Stimulated activated CD8-positive, alpha-beta memory T cell treated with anti-CD3 and anti-CD28 coated beads, Interleukin-4, amount 100 ng/mL, for 1 hour (primary cell): Measurements from ENCODE around the gene SERPINE3.

ENCODE experiments used
- DNase-seq, 2 donors: peaks; one replicate each; pipeline ENCODE4 v3.0.0-alpha.2; 2020; ENCODE audit warnings: low read depth in 2 of 2, low spot score in 1 of 2

Gene SERPINE3

DNA sequence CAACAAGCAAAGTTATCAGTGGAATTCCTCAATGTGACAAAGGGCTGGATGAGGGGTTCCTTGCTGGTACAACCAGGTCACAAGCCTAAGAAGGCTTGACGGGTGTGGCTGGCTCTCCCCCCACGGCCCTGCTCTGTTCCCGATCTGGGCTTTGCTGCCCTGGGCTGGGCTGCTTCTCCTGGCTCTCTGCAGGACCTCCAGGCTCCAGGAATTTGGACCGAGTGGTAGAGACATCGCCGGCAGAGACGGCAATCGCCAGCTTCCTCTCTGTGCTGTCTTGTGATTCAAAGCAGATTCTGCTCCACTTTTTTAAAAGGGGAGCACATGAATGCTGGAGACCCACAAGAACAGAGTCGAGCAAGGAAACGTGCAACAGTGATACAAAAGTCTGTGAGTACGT, at the start of gene SERPINE3:
Gene SERPINE3 (plus strand): TSS at position 338 of the 400 bp plus-strand sequence. CDS start 1,401 bp downstream, outside the sequence.
- no peak for DNase-seq

DNA sequence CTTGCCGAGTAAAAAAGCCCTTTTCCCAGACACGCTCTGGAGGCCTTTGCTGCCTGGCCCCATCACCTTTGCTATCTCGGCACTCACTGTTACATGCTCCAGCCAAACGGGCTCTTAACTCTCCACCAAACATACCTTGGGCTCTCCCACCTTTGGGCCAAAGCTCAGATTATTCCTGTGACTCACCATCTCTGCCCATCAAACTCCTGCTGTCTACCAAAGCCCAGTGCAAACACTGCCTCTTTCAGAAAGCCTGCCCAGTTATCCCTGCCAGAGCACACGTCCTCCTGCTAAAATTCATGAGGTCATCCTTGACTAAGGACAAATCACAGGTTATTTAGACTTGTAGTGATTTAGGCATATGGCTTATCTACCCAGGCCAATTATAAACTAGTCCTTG, 48.1 kb upstream of the SERPINE3 start:
- DNase-seq: no peak

DNA sequence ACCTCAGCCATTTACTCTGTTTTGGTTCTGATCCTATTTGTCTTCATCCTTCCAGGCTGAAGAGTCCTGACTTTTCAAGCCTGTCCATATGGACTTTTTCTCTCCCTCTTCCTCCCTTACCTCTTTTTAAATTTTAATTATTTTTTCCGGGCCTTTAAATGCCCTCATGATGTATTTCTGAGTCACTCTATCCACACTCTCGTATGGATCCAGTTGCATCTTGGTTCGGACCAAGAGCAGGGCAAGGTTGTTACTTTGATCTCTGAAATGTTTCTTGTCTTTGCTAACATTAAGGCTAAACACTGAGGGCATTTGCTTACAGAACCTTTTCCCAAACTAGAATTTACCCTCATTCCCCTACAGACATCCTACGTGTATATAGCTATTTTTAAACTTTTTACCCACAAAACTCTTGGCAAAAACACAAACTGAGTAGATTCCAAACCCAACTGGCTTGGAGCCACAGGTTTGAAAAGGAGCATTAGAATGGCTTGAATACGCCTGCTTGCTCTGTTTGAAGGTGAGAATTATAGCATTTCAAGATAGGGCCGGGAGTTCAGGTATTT, 47.4 kb upstream of the SERPINE3 start:
- DNase-seq: no peak

DNA sequence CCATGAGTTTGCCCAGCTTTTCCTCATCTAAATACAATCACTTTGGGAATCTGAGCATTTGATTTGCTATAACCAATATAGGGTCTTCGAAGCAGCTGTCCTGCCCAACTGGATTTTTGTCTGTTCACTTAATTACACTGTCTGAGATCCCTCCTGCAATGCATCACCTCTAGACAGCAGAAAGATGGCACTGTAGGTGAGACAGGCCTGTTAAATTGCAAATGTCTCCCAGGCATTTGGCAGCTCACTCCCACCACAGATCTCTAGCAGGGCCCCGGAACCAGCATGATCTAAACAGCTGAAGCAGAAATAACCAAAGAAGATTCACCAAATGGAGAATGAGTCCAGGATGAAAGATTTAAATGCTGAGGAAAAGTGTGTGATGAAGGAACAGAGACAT, 41.9 kb upstream of the SERPINE3 start:
- no peak for DNase-seq

DNA sequence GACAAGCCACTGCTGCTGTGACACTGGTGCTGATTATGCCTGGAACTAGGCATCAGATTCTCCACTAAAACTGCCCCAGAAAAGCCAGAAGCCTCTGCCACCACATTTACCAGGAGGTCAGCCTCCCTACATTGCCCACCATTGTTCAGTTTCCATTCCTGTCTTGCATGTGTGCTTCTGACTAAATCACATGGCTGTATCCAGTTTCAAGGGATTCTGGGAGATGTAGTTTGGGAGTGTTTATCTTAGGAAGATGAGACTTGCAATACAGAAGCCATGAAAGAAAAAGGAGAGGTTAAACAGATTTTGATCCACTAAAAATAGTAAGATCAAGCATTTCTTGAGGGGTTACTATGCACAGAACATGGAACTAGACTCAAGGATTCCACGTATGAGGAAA, 40.7 kb upstream of the SERPINE3 start:
- no peak for DNase-seq

DNA sequence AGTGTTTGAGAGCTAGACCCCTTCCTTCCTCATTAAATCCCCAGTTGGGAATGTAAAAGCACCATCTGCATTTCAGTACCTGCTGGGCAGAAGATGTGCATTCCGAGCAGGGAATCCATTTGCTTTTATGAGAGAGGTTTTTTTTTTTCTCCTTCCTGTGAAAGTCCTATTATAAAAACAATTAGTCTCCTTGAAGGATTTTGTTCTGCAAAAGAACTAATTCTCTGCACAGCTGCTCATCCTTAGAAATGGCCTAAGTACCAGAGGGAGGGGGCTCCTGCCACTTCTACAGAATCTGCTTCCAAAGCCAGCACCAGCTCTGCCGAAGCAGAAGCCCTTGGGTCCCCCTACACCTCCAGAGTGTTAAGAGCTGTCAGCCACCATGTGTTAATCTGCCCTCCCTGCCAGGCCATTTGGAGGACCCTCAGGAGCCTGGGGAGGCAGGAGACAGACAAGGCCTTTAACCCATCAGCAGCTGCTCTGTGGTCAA, 36.4 kb upstream of the SERPINE3 start:
- DNase-seq: no peak

DNA sequence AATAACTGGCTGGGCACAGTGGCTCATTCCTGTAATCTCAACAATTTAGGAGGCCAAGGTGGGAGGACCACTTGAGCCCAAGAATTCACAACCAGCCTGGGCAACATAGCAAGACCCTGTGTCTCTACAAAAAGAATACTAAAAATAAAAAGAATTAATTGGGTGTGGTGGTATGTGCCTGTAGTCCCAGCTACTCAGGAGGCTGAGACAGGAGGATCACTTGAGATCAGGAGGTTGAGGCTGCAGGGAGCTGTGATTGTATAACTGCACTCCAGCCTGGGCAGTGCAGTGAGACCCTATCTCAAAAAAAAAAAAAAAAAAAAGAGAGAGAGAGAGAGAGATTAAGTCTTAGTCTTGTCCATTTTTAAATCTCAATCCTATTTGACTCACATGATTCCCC, 35.6 kb upstream of the SERPINE3 start:
- DNase-seq: no peak

DNA sequence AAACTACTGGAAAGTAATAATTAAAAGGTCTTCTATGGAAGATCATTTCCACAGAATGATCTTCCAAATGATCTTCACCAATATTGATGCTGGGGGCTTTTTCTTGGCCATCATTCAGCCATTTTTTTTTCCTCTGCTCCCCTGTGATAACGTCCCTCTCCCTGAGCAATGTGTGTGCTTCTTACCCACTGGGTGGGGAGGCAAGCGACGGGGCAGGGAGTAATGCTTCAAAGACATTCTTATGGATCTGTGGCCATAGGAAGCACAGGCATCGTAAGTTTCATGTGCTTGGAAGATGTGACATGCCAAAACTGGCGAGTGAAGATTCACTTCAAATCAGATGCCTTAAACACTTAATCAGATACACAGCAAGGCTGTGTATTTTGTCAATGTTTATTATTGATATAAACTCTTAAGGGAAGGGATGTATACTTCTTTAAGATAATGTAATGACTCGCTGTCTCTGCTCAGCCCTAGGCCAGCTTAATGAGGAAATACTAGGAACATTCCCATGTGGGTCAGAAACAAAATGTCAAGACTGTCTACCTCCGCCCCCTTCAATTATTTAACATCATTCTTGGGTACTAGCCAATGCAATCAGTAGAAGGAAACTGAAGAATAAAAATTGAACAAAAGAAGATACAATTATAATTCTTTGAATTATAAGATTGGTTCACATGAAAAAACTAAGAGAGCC, 34.1 kb upstream of the SERPINE3 start:
- no peak for DNase-seq

DNA sequence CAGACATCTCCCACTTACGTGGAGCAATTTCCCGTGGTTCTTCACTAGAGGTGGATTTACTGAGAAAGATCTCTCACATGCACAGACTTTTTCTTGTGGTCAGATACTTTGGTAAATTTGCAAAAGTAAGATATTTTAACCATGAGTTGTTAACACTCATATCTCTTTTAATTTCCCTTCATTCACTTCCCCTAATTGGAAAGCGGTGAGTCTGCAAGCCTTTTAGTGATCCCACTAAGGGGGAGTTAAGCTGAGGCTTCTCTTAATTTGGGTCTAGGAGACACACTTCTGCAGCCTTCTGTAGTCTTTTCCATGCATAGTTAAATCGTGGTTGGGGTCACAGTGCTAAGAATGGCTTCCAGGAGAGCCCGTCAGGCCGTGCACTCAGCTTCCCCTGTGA, 30.7 kb upstream of the SERPINE3 start:
- no peak for DNase-seq

DNA sequence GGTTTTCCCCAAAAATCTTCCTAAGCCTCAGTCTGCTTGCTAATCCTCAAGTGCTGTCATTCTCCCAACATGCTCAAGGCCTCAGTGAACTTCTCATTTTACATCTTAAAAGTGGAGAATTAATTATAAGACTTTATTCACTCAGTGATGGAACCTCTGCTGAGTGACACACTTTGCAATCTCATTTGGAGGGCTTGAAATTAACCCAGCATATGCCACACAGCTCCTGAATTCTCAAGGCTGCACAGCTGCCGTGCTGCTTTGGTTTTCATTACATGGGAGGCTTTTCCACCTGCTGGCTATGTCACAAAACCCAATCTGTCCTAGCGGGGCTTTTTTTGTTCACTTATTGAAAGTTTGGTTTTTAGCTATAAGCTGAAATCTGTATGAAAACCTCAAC, 28.3 kb upstream of the SERPINE3 start:
- DNase-seq: no peak

DNA sequence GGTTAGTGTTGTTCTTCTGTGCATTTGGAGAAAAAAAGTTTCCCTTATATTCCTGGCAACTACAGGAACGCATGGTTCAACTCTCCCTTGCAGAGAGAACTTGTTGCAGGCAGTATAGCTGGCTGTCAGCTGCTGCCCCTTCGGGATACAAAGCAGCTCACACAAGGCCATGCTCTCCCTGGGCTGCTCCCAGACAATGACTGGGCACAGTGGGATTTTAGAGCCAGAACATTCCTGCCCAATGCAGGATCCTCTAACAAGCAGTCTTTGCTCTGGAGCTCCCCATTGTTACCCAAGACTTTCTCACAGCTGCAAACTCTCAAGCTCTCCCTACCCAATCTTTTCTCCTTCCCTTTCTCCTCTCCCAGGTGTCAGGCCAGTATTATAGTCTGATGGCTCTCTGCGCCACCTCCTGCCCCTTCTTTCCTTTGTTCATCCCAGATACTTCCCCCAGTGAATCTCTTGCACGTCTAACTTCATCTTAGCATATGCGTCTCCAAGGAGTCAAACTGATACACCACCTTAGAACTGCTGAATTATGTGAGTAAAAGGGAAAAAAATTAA, 27.5 kb upstream of the SERPINE3 start:
- no peak for DNase-seq

DNA sequence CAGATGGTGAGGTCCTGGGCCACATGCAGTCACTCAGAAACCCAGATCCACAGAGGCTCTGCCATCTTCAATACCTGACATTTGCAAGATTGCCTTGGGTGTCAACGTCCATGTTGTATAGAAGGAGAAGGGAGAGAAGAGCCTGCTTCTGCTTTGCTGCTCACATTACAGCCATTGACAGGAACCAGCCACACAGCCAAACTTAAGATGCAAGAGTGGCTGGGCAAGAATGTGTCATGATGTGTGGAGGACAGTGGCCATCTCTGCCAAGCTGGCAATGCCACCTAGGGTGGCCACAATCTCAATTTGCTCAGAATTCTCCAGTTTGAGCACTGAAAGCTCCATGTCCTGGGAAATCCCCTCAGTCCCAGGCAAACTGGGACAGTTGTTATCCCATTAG, 25.9 kb upstream of the SERPINE3 start:
- no peak for DNase-seq

DNA sequence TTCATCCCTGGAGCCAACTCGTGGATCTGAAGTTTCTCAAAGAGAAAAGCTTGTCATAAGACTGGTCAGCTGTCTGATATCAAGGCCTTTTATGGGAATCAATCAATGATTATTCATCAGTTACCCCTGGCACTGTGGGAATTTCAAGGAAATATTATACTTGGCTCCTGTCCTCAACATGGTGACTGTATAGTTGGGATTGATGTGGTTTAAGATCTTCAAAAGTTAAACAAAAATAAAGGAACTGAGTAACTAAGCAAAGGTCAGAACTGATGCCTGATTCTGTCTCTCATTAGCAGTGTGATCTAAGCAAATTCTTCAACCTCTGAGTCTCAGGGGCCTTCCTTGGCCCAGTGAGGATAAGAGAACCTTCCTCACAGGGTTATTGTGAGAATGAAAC, 22.2 kb upstream of the SERPINE3 start:
- no peak for DNase-seq

DNA sequence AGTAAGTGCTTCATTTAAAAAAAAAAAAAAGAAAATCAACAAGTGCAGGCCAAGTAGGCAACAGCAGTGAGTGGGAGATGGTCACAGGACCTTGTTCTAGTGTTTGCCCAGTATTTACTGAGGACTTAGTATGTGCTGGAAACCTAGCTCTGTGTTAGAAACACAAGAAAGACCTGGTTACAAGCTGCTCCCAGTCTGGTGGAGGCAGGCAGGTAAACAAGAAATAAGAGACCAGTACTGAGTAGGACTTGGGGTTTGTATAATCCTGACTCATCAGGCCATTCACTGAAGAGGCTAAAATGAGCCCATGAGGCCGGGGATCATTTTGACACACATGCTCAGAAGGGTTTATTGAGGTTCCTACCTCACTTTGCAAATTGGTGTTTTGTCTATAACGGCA, 21.5 kb upstream of the SERPINE3 start:
- no peak for DNase-seq

DNA sequence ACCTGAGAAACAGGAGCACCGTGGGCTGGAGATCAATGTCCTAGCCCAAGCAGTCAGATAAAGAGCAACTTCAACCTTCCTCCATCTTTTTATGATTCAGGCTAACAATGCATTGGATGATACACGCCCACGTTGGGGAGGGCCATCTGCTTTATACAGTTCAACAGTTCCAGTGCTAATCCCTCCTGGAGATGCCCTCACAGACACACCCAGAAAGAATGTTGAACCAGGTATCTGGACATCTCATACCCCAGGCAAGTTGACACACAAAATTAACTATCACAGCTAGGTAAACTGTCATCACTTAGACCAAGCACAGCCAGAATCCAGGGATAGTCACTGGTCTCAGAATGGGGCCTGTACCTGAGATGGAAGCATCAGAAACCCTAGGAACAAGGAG, 20.6 kb upstream of the SERPINE3 start:
- no peak for DNase-seq

DNA sequence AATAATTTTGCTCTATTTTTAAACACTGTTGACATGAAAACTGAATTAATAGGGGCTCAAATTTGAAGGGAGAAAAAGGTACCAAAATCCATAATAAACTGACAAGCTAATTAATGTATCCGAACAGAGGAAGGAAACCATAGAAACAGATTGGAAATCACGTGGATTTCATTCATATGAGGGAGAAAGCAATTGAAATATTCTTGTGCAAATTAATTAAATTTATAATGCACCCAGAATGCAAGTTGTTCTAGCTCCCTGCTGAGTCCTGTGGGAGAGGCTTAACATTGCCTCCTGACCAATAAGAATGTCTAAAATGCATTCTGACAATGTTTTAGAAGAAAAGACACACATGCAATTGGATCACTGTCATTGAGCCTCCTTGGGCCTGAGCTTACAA, 17.7 kb upstream of the SERPINE3 start:
- DNase-seq: no peak

DNA sequence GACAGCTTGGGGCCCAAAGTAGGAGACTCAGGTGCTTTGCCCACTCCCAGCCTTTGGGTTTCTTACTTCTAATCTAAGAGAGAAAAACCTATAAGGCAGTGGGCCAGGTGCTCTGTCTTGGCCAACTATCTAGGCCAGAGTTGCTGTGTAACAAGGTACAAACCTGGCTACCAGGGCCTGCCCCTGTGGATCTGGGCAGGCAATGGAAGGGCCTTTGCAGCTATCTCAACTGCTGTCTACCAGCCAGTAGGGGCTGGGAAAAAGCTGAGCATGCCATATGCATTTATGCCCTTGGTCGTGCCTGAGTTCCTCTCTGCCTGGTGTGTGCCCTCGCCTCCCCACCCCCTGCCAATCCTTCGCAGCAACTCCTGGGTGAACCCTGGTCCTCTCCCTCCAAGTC, 16.7 kb upstream of the SERPINE3 start:
- no peak for DNase-seq

DNA sequence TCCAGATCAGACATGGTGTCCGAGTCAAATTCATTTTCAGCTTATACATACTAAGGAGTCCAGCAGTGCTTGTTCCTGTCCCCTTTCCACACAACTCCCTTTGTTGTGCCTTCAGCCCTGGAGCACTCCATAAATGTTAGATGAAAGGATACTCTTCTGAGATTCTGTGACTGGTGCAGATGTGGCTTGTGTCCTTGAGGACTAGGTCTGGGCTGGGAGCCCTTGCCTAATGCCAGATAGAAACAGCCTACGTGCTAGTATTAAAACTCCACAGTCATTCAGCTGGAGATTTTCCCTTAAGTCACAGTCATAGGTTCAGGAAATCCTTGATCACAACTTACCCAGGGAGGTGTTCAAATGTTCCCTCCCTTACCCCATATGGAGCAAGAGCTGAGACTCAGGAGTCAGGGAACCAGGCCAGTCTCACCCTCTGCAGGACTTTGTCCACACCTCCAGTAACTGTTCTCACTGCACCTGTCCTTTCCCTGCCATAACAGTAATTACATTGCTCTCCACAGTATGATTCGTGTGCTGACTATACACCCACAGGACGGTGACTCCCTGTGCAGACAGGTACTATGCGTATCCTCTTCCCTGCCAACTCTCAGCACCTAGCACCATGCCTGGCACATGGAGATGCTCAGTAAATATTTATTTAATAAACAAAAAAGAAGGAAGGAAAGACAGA, 15.5 kb upstream of the SERPINE3 start:
- DNase-seq: no peak

DNA sequence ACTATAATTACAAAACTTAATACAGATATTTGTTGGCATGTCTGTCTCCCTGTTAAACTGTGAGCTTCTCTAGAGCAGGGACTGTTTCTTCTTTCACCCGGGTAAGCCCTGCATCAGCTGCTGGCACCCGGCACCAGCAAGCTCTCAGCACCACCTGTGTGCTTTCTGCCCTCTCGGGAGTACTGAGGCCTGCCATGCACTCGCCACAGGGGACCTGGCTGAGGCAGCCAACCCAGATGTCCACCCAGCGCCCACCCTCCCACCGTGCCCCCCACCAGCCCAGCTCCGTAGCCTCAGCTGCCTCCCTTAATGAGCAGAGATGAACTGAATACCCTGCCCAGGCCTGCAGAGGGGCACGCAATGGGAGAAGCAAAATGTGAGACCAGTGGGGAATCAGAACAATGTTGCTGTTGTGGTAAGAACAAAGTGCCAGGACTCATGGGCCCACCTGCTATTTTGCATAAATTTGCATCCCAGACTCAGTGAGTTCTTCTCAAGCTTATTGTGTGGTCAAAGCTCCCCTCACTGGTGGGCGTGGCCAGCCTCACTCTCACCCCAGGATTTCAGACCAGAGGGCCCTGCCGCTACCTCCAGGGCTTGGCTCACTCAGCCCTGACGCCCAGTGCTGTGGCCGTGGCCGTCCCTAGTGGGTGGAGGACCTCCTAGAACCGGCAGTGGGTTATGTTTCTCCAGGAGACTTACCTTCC, 14.6 kb upstream of the SERPINE3 start:
- DNase-seq: no peak

DNA sequence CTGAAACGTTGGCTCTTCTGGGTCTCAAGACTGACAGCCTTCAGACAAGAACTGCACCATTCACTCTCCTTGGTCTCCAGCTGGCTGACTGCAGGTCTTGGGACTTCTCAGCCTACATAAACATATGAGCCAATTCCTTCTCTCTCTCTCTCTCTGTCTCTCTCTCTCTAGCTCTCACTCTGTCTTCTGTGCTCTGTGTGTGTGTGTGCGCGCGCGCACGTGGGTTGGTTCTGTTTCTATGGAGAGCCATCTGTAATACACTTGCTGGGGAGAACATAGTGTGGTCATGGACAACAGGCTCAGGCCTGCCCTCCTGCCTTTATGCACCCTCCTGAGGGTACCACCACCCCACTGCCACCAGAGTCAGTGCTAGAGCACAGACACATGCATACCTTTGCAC, 13.7 kb upstream of the SERPINE3 start:
- no peak for DNase-seq

DNA sequence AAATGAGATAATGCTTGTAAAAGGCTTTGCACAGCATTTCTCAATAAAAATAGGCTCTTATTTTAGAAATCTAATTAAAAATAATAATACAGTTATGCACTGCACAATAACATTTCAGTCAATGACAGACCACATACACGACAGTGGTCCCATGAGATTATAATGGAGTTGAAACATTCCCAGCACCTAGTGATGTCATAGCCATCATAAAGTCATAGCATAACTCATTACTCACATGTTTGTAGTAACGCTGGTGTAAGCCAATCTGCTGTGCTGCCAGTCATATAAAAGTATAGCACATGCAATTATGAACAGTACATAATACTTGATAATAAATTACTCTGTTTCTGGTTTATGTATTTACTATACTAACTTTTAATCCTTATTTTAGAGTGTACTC, 12.7 kb upstream of the SERPINE3 start:
- no peak for DNase-seq

DNA sequence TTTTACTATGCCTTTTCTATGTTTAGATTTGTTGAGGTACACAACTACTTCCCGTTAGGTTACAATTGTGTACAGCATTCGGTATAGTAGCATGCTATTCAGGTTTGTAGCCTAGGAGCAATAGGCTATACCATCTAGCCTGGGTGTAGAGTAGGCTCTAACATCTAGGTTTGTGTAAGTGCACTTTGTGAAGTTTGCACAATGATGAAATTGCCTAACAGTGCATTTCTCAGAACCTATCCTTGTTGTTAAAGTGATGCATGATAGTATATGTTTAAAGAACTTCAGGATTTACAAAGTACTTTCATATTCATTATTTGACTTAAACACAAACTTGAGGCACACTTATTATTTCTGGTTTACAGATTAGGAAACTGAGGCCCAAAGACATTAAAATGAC, 11.5 kb upstream of the SERPINE3 start:
- DNase-seq: no peak
